IMR-90 (cell line): ENCODE measurements around the gene PRKAG2. TPM values are rescaled to one million over a fixed set of nuclear protein-coding genes. Genes with fewer than 3 reads are reported as not detected.

Source experiments
- ATAC-seq: fragments of 200-7000 bp; cut with Tn5 transposase; 2 replicates; pipeline ENCODE4 v1.9.1; 2020; ENCODE audit warnings: low read depth, mild to moderate bottlenecking, moderate library complexity
- BruUV-seq: library from RNA; stranded (reverse); fragments of 400-500 nt; replicated peaks from 2 replicates; lab custom pipeline; 2021; lab: Mats Ljungman, UMichigan
- CTCF ChIA-PET: fragments of 300-600 bp; formaldehyde crosslinking; extraction: SDS; loops from one replicate; lab custom pipeline; 2021; ENCODE audit warnings: antibody characterized with exemption; lab: Yijun Ruan, JAX
- POLR2A ChIA-PET: fragments of 300-600 bp; sonication (Branson Sonifier 250); formaldehyde crosslinking; loops from one replicate; lab custom pipeline; 2022; ENCODE audit warnings: antibody characterized with exemption; ENCODE audit not compliant: unreplicated experiment; lab: Charles Lee
- DNase-seq: peaks from one replicate; pipeline ENCODE4 v3.0.0; 2013
- H2AFZ ChIP-seq: replicated peaks from 2 replicates; pipeline ENCODE3; 2013; ENCODE audit warnings: low read length, mild to moderate bottlenecking; ENCODE audit not compliant: poor library complexity
- H2AK5ac ChIP-seq: 2 replicates; pipeline ENCODE4 v1.6.1; 2013; ENCODE audit warnings: low read depth, low read length, inconsistent platforms
- H2AK9ac ChIP-seq: replicated peaks from 2 replicates; pipeline ENCODE3; 2013; ENCODE audit warnings: mild to moderate bottlenecking, low read depth, low read length, moderate library complexity; ENCODE audit not compliant: poor library complexity
- H2BK120ac ChIP-seq: 2 replicates; pipeline ENCODE4 v1.6.1; 2013; ENCODE audit warnings: low read depth, low read length, inconsistent platforms
- H2BK15ac ChIP-seq: 3 replicates; pipeline ENCODE4 v1.6.1; 2013; ENCODE audit warnings: low read depth, low read length, inconsistent platforms
- H2BK20ac ChIP-seq: 2 replicates; pipeline ENCODE4 v1.6.1; 2013; ENCODE audit warnings: low read depth, mild to moderate bottlenecking, inconsistent platforms, low read length, moderate library complexity
- H2BK5ac ChIP-seq: 2 replicates; pipeline ENCODE4 v1.6.1; 2013; ENCODE audit warnings: mild to moderate bottlenecking, low read depth, low read length, inconsistent platforms; ENCODE audit not compliant: poor library complexity, severe bottlenecking
- H3K14ac ChIP-seq: replicated peaks from 2 replicates; pipeline ENCODE4 v1.6.1; 2013; ENCODE audit warnings: low read depth, low read length, inconsistent platforms
- H3K18ac ChIP-seq: 2 replicates; pipeline ENCODE4 v1.6.1; 2013; ENCODE audit warnings: low read depth, low read length, control low read depth
- H3K23ac ChIP-seq: 2 replicates; pipeline ENCODE4 v1.6.1; 2013; ENCODE audit warnings: low read depth, low read length, inconsistent platforms
- H3K27ac ChIP-seq: 2 replicates; pipeline ENCODE4 v1.5.1; 2013; ENCODE audit warnings: mild to moderate bottlenecking, control low read depth, low read length; ENCODE audit not compliant: insufficient read depth
- H3K27me3 ChIP-seq: 2 replicates; pipeline ENCODE4 v1.6.1; 2013; ENCODE audit warnings: low read length; ENCODE audit not compliant: control insufficient read depth, insufficient read depth
- H3K36me3 ChIP-seq: 2 replicates; pipeline ENCODE4 v1.6.1; 2013; ENCODE audit warnings: low read length, mixed read lengths; ENCODE audit not compliant: control insufficient read depth, insufficient read depth
- H3K4ac ChIP-seq: 2 replicates; pipeline ENCODE4 v1.6.1; 2013; ENCODE audit warnings: low read depth, low read length, inconsistent platforms
- H3K4me1 ChIP-seq: 2 replicates; pipeline ENCODE4 v1.6.1; 2013; ENCODE audit warnings: low read length, mixed read lengths; ENCODE audit not compliant: control insufficient read depth, insufficient read depth
- H3K4me2 ChIP-seq: 2 replicates; pipeline ENCODE4 v1.6.1; 2013; ENCODE audit warnings: low read depth, mild to moderate bottlenecking, control low read depth, low read length, moderate library complexity
- H3K4me3 ChIP-seq: 2 replicates; pipeline ENCODE4 v1.5.1; 2013; ENCODE audit warnings: low read depth, mild to moderate bottlenecking, control low read depth, low read length, moderate library complexity; ENCODE audit not compliant: insufficient read depth
- H3K56ac ChIP-seq: 2 replicates; pipeline ENCODE4 v1.6.1; 2013; ENCODE audit warnings: low read length, inconsistent platforms; ENCODE audit not compliant: insufficient read depth; ENCODE audit errors: extremely low read depth
- H3K79me1 ChIP-seq, 2 experiments: 2 replicates each; pipeline ENCODE4 v1.6.1; 2013; ENCODE audit warnings: low read length in 2 of 2, inconsistent platforms in 1 of 2, low read depth in 1 of 2
- H3K9ac ChIP-seq: 2 replicates; pipeline ENCODE4 v1.6.1; 2013; ENCODE audit warnings: low read depth, low read length, control low read depth
- H3K9me1 ChIP-seq: 2 replicates; pipeline ENCODE4 v1.6.1; 2013; ENCODE audit warnings: low read length, inconsistent platforms; ENCODE audit not compliant: insufficient read depth
- H3K9me3 ChIP-seq: 2 replicates; pipeline ENCODE4 v1.6.1; 2013; ENCODE audit warnings: low read length; ENCODE audit not compliant: control insufficient read depth, insufficient read depth
- H4K20me1 ChIP-seq: 2 replicates; pipeline ENCODE4 v1.6.1; 2013; ENCODE audit warnings: low read length, inconsistent platforms; ENCODE audit not compliant: insufficient read depth
- H4K5ac ChIP-seq: 2 replicates; pipeline ENCODE4 v1.6.1; 2013; ENCODE audit warnings: mild to moderate bottlenecking, low read depth, low read length, control low read depth
- H4K8ac ChIP-seq, 2 experiments: 2 replicates each; pipeline ENCODE4 v1.6.1; 2013; ENCODE audit warnings: low read depth in 2 of 2, low read length in 2 of 2, control low read depth in 1 of 2, inconsistent platforms in 1 of 2
- H4K91ac ChIP-seq: 2 replicates; pipeline ENCODE4 v1.6.1; 2013; ENCODE audit warnings: low read depth, low read length, inconsistent platforms; ENCODE audit not compliant: insufficient read depth
- BHLHE40 ChIP-seq: fragments of 150-350 bp; IDR thresholded peaks from 2 replicates; pipeline ENCODE4 v1.6.1; 2016; ENCODE audit warnings: mild to moderate bottlenecking, low read depth, low read length
- CEBPB ChIP-seq: IDR thresholded peaks from 2 replicates; pipeline ENCODE4 v1.6.1; 2012; ENCODE audit warnings: low read depth, low read length, improper control_type of control experiment
- CHD1 ChIP-seq: IDR thresholded peaks from 2 replicates; pipeline ENCODE4 v1.6.1; 2012; ENCODE audit warnings: low read depth, low read length, improper control_type of control experiment
- CTCF ChIP-seq: conservative IDR thresholded peaks from 2 replicates; pipeline ENCODE4 v1.5.1; 2012; ENCODE audit warnings: mild to moderate bottlenecking, low read depth, low read length, improper control_type of control experiment
- ELK1 ChIP-seq: fragments of 150-350 bp; IDR thresholded peaks from 2 replicates; pipeline ENCODE4 v1.6.1; 2016; ENCODE audit warnings: low read depth, mild to moderate bottlenecking, low read length, moderate library complexity, borderline replicate concordance
- FOS ChIP-seq: fragments of 150-350 bp; IDR thresholded peaks from 2 replicates; pipeline ENCODE4 v1.6.1; 2016; ENCODE audit warnings: low read depth, low read length
- MAFK ChIP-seq: IDR thresholded peaks from 2 replicates; pipeline ENCODE4 v1.6.1; 2012; ENCODE audit warnings: low read depth, low read length, improper control_type of control experiment
- MAZ ChIP-seq: IDR thresholded peaks from 2 replicates; pipeline ENCODE4 v1.6.1; 2012; ENCODE audit warnings: low read depth, mild to moderate bottlenecking, low read length, improper control_type of control experiment, moderate library complexity, borderline replicate concordance
- MXI1 ChIP-seq: IDR thresholded peaks from 2 replicates; pipeline ENCODE4 v1.6.1; 2012; ENCODE audit warnings: low read depth, mild to moderate bottlenecking, low read length, moderate library complexity, borderline replicate concordance
- NFE2L2 ChIP-seq: fragments of 150-350 bp; IDR thresholded peaks from 2 replicates; pipeline ENCODE4 v1.6.1; 2016; ENCODE audit warnings: low read depth, mild to moderate bottlenecking, low read length
- POLR2A ChIP-seq: IDR thresholded peaks from 2 replicates; pipeline ENCODE4 v1.6.1; 2012; ENCODE audit warnings: mild to moderate bottlenecking, low read depth, low read length
- RAD21 ChIP-seq: IDR thresholded peaks from 2 replicates; pipeline ENCODE4 v1.6.1; 2012; ENCODE audit warnings: low read length, improper control_type of control experiment
- RCOR1 ChIP-seq: IDR thresholded peaks from 2 replicates; pipeline ENCODE4 v1.6.1; 2012; ENCODE audit warnings: mild to moderate bottlenecking, low read length, improper control_type of control experiment; ENCODE audit not compliant: insufficient replicate concordance
- RFX5 ChIP-seq: IDR thresholded peaks from 2 replicates; pipeline ENCODE4 v1.8.0; 2012; ENCODE audit warnings: low read depth, mild to moderate bottlenecking, low read length, moderate library complexity
- SMC3 ChIP-seq: fragments of 150-350 bp; IDR thresholded peaks from 2 replicates; pipeline ENCODE4 v1.6.1; 2016; ENCODE audit warnings: low read depth, mild to moderate bottlenecking, antibody characterized with exemption, low read length, moderate library complexity
- USF2 ChIP-seq: fragments of 150-350 bp; IDR thresholded peaks from 2 replicates; pipeline ENCODE4 v1.6.1; 2017; ENCODE audit warnings: mild to moderate bottlenecking, antibody characterized with exemption, low read length, low read depth
- WGBS, 2 experiments: methylation state at CpG; one replicate each; pipeline versions ENCODE4 v1.1.5 to v1.1.7; 2013; ENCODE audit warnings: missing lambda C conversion rate in 2 of 2; ENCODE audit not compliant: insufficient read length in 1 of 2; ENCODE audit errors: extremely low coverage in 2 of 2; 5-methylcytosine and 5-hydroxymethylcytosine counted together
- dilution Hi-C: fragments of 300-500 bp; cut with HindIII; formaldehyde crosslinking; loops from one replicate; pipeline ENCODE4 v1.14.3; 2018; ENCODE audit warnings: low sequenced_read_pairs; ENCODE audit not compliant: unreplicated experiment
- in situ Hi-C: fragments of 300-500 bp; cut with MboI; formaldehyde crosslinking; loops from 3 replicates; pipeline ENCODE4 v1.14.3; 2019; ENCODE audit warnings: low sequenced_read_pairs, inconsistent platforms, mixed read lengths
- intact Hi-C: fragments of 100-400 bp; cut with micrococcal nuclease; formaldehyde crosslinking; loops from 2 replicates; pipeline ENCODE4 v1.10.0; 2022
- polyA plus RNA-seq, 3 experiments: library from polyadenylated mRNA; depleted of rRNA; stranded (reverse); fragments of >200 nt; gene quantifications; 2 replicates each; pipeline ENCODE4 v1.2.3, GENCODE V29; 2012; ENCODE audit warnings: low replicate concordance in 1 of 3
- total RNA-seq: library from RNA; depleted of rRNA; stranded (reverse); fragments of >200 nt; gene quantifications from 2 replicates; pipeline ENCODE4 v1.2.3, GENCODE V29; 2012

Gene PRKAG2
- total and polyA plus RNA-seq, 2 of the 4 experiments (the other 2 are of a cell fraction) = 15.4 to 21.6 TPM

GRCh38 chr7:151856516-151856915, 20.4 kb downstream of the PRKAG2 start:
- Histone ChIP-seq H2BK15ac (no peak overlapping the region), H3K4me1 (no peaks in the 10 kb centered on the region), H2AFZ (no peak overlapping the region), H4K20me1 (no peaks in the 10 kb centered on the region), H3K23ac (no peak overlapping the region), H3K4ac (no peak overlapping the region), H4K5ac (no peak overlapping the region), H2AK5ac (no peak overlapping the region), H3K9ac (no peak overlapping the region), H3K27ac (no peak overlapping the region), H3K18ac (no peak overlapping the region), H4K91ac (no peak overlapping the region), H2AK9ac (no peak overlapping the region), H4K8ac (no peak overlapping the region), H3K9me3 (no peaks in the 10 kb centered on the region), H3K4me2 (no peak overlapping the region), H3K9me1 (no peaks in the 10 kb centered on the region), H3K14ac (no peak overlapping the region), H2BK5ac (no peak overlapping the region), H3K79me1 (no peaks in the 10 kb centered on the region), H3K56ac (no peak overlapping the region), H3K27me3 (peaks cover 39% of the 10 kb centered on the region), H2BK120ac (no peak overlapping the region), H3K36me3 (no peaks in the 10 kb centered on the region), H3K4me3 (no peak overlapping the region), H2BK20ac (no peak overlapping the region)
- POLR2A ChIA-PET = no interaction called here
- dilution Hi-C loops (no loop called here), in situ Hi-C loops (no loop called here), intact Hi-C loops (no loop called here)
- ATAC-seq (no peak), DNase-seq (no peak)
- CTCF ChIA-PET = no interaction called here
- TF ChIP-seq CHD1 (no peak), BHLHE40 (no peak), FOS (no peak), SMC3 (no peak), MAZ (no peak), MXI1 (no peak), POLR2A (no peak), RAD21 (no peak), CEBPB (no peak), NFE2L2 (no peak), CTCF (no peak), MAFK (no peak), RCOR1 (no peak), USF2 (no peak), RFX5 (no peak), ELK1 (no peak)
- BruUV-seq = no TSS peak
- 60% methylated on average over 1 of the region's 16 CpGs; no CpG with 5 or more reads in 1 of the 2 experiments for WGBS, 2 experiments
